GM12864 (cell line): ENCODE data around the gene GTF2B.

Experiments used
- DNase-seq: peaks from one replicate; pipeline ENCODE4 v3.0.0-alpha.2; 2011; ENCODE audit warnings: low read depth
- H3K4me3 ChIP-seq: 2 replicates; pipeline ENCODE4 v1.5.1; 2011; ENCODE audit warnings: mild to moderate bottlenecking, low read depth, low read length, control low read depth
- CTCF ChIP-seq: IDR thresholded peaks from 2 replicates; pipeline ENCODE4 v1.5.1; 2011; ENCODE audit warnings: low read depth, mild to moderate bottlenecking, moderate library complexity, low read length, control low read depth, inconsistent platforms; ENCODE audit errors: missing control alignments

GTF2B gene

GRCh38 chr1:88900883-88901282 lies 9.5 kb upstream of the GTF2B start:
- no peak for DNase-seq
- no peak for TF ChIP-seq CTCF
- H3K4me3 ChIP-seq: no peak overlapping the region

DNA sequence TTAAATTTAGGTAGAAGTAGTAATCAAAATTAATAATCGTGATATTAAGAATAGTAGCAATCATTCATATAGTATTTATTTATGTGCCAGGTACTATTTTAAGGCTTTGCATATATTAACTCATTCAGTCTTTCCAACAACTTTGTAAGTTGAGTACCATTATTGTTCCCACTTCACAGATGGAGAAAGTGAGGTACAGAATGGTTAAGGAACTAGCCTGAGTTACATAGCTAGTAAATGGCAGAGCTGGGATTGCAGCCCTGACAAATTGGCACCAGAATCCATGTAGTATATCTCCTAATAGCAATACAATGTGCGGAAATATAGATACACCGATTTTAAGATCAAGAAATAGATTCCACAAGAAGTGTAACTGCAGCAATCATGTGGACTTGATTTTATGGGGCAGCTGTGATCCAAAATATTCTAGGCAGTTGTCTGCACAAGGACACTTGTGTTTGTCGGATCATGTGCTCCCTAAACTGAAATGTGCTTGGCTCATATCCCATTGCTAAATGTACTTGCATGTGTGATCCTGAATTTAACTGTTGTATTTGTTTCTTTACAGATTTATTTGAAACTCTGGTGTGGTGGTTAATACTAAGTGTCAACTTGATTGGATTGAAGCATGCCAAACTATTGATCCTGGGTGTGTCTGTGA lies 5.8 kb upstream of the GTF2B start:
- no peak for DNase-seq
- H3K4me3 ChIP-seq: no peak overlapping the region
- no peak for TF ChIP-seq CTCF

- H3K4me3 ChIP-seq: no peak overlapping the region; the same call in 1 of the 2 replicates
- TF ChIP-seq CTCF: no peak
- DNase-seq: no peak
Observed at GRCh38 chr1:88892357-88892877, 1.1 kb upstream of the GTF2B start.

- no peak for TF ChIP-seq CTCF
- peak overlapping the region; percentile 100 for H3K4me3 ChIP-seq
- no peak for DNase-seq
Observed at GRCh38 chr1:88891951-88892340, 579 bp upstream of the GTF2B start.

DNA sequence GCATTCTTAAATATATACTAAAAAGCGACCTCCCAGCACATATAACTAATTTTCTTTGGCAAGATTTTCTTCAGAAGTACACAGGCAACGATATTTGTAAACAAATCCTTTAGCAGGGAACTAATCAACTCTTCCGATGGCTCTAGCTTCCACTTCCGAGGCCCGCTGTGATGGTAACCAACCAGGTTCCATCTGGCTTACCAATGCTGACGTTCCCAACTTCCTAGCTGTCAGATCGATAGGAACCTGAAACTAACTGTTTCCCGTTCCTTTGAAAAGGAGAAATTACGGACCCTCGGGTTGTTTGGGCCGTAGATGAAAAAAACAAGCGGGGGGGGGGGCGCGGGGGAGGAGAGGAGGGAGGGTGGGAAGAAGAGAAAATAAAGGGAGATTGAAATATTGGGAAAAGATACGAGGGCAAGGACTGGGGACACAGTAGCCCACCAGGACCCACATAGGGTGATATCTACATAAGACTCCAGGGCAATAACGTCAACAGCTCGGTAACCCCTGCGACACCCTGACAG lies 513 bp downstream of the GTF2B start:
- DNase-seq: no peak
- peak overlapping the region; percentile 100 for H3K4me3 ChIP-seq
- no peak for TF ChIP-seq CTCF

DNA sequence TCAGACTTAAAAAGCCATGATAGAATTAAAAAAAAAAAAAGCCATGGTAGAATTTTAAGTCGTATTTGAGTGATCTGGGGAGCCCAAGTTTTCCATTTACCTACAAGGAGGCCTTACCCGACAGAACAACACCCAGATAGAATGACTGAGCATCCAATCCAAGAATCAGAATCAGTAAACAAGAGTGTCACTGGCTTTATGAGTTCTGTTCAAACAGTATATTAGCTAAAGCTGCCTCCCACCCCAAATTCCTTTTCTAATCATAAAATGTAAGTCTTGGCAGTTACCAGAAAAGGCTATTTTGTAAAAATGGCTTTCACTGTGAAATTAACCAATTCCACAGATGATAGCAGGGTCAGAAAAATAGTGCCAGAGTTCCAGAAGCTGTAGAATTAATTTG lies 1.2 kb downstream of the GTF2B start:
- peak overlapping the region; percentile 100 for H3K4me3 ChIP-seq
- TF ChIP-seq CTCF: no peak
- no peak for DNase-seq

DNA sequence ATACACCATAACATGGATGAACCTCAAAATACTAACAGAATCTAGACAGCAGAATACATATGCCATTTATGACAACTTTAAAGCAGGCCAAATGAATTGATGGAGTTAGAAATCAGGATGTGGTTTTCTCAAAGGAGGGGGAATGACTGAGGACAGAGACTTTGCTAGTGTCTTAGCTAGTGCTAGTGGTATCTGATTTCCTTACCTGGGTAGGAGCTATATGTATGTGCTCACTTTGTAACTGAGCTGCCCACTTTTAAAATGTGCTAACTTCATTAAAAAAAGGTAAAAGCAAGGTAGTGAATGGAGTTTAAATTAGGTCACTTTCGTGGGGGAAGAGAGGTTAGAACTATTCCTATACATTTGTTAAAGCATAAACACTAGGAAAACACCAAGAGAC lies 2.6 kb downstream of the GTF2B start:
- TF ChIP-seq CTCF: no peak

More for the DNA sequence above, 2.6 kb downstream of the GTF2B start:
- no peak for DNase-seq
- H3K4me3 ChIP-seq: no peak overlapping the region
